HEK293T (cell line): ENCODE results near the gene GREB1L.

Source experiments
- ARNT ChIP-seq: fragments of 450-650 bp; IDR thresholded peaks from 2 replicates; pipeline ENCODE4 v1.6.1; 2017; ENCODE audit warnings: mild to moderate bottlenecking
- BHLHE40 ChIP-seq: fragments of 450-650 bp; IDR thresholded peaks from 2 replicates; pipeline ENCODE4 v1.6.1; 2016; ENCODE audit warnings: mild to moderate bottlenecking, moderate library complexity, borderline replicate concordance
- FOXA1 ChIP-seq: fragments of 450-650 bp; IDR thresholded peaks from 2 replicates; pipeline ENCODE4 v1.6.1; 2016; ENCODE audit warnings: mild to moderate bottlenecking
- FOXK2 ChIP-seq: fragments of 450-650 bp; IDR thresholded peaks from 2 replicates; pipeline ENCODE4 v1.6.1; 2016; ENCODE audit warnings: mild to moderate bottlenecking
- FOXM1 ChIP-seq: fragments of 450-650 bp; IDR thresholded peaks from 2 replicates; pipeline ENCODE4 v1.6.1; 2017; ENCODE audit warnings: mild to moderate bottlenecking, borderline replicate concordance
- HDGF ChIP-seq: fragments of 450-650 bp; IDR thresholded peaks from 2 replicates; pipeline ENCODE4 v1.6.1; 2017; ENCODE audit warnings: antibody characterized with exemption, borderline replicate concordance
- LEF1 ChIP-seq: fragments of 450-650 bp; IDR thresholded peaks from 2 replicates; pipeline ENCODE4 v1.6.1; 2017; ENCODE audit warnings: mild to moderate bottlenecking, borderline replicate concordance
- NFRKB ChIP-seq: fragments of 450-650 bp; IDR thresholded peaks from 2 replicates; pipeline ENCODE4 v1.6.1; 2016; ENCODE audit warnings: mild to moderate bottlenecking, moderate library complexity
- PKNOX1 ChIP-seq: fragments of 450-650 bp; IDR thresholded peaks from 2 replicates; pipeline ENCODE4 v1.6.1; 2016
- SP1 ChIP-seq: fragments of 450-650 bp; IDR thresholded peaks from 2 replicates; pipeline ENCODE4 v1.6.1; 2017
- SUZ12 ChIP-seq: fragments of 450-650 bp; IDR thresholded peaks from 2 replicates; pipeline ENCODE4 v1.6.1; 2016; ENCODE audit warnings: mild to moderate bottlenecking
- TARDBP ChIP-seq: fragments of 450-650 bp; IDR thresholded peaks from 2 replicates; pipeline ENCODE4 v1.6.1; 2016
- ZNF384 ChIP-seq: fragments of 450-650 bp; IDR thresholded peaks from 2 replicates; pipeline ENCODE4 v1.6.1; 2016

- TF ChIP-seq SP1 (no peak), SUZ12 (no peak), TARDBP (no peak), BHLHE40 (no peak), FOXA1 (no peak), FOXM1 (no peak), FOXK2 (no peak), ZNF384 (no peak), LEF1 (no peak), ARNT (no peak), NFRKB (no peak), HDGF (no peak), PKNOX1 (no peak)
Measured at GRCh38 chr18:21291106-21291505, 49.1 kb downstream of the GREB1L start.
